ENCODE data around the gene ZNF782. TPM values are rescaled to one million over a fixed set of nuclear protein-coding genes. Genes with fewer than 3 reads are reported as not detected.
A peak's percentile ranks its signal among the peaks of the same experiment; 100 is the strongest.
"Not testable (repeated sequence)": the region's sequence is repeated elsewhere in the genome, so short reads cannot be mapped to it uniquely, and the experiment has no call there.

Gene ZNF782
- total RNA-seq (2022) (8.1 and 10.3 TPM in 2 replicates), Bru-seq, nascent RNA (percentile 82 among the genes with signal in this experiment), BruChase-seq, experiment 1, labeled RNA remaining after a 2-hour chase (percentile 85 among the genes with signal in this experiment), BruChase-seq, experiment 2, labeled RNA remaining after a 6-hour chase (percentile 68 among the genes with signal in this experiment)
- long read RNA-seq, partial matches to known transcripts: 1 of 5 reads
- long read RNA-seq, other reads (novel, unspliced or antisense): 3 of 5 reads

- Mint-ChIP-seq H3K9me3 (ENCODE audit: unreplicated experiment) (peaks cover under 1% of the 10 kb centered on the region), H3K4me1 (ENCODE audit: low read depth, unreplicated experiment) (peaks cover 34% of the 10 kb centered on the region), H3K4me3 (ENCODE audit: unreplicated experiment) (peak within 1 kb of the TSS; percentile 98), H3K27ac (ENCODE audit: unreplicated experiment) (peak within 1 kb of the TSS; percentile 98), H3K36me3 (ENCODE audit: insufficient read depth, unreplicated experiment) (peaks cover 18% of the 10 kb centered on the region), H3K27me3 (ENCODE audit: insufficient read depth, unreplicated experiment) (no peaks in the 10 kb centered on the region)
- Histone ChIP-seq H3K36me3 (ENCODE audit: control insufficient read depth, insufficient read depth, low read length) (no peaks in the 10 kb centered on the region), H3K4me1 (peaks cover 34% of the 10 kb centered on the region), H3K4me3 (ENCODE audit: low read depth, low read length) (peak within 1 kb of the TSS; percentile 72), H3K27me3 (replicated peaks; ENCODE audit: control insufficient read depth, insufficient read depth, low read length) (no peaks in the 10 kb centered on the region), H3K9me3 (peaks cover 6% of the 10 kb centered on the region; the same call in 1 of the 2 replicates)
- TF ChIP-seq CTCF (IDR thresholded peaks at IDR 0.05; ENCODE audit: insufficient read depth in 1 of 2, low read depth in 1 of 2, low read length in 1 of 2, severe bottlenecking in 1 of 2, unreplicated experiment in 1 of 2): no peak
- CTCF ChIA-PET: interaction anchor here (0.6 to 1.0 kb wide), 2 partner anchors 21 to 648 kb away, joined by 9 to 11 read pairs; partner anchors contain the start of gene TMOD1
- TSS peak; percentile 40 for BruUV-seq (replicated peaks)
- peak; percentile 93 to 95 for DNase-seq
- POLR2A ChIA-PET: interaction anchor here (0.7 kb wide), 1 partner anchor 779 kb away, joined by 6 read pairs; the partner anchor contains the start of genes NCBP1 and TSTD2
- intact Hi-C loops (cut with micrococcal nuclease; ENCODE audit: unreplicated experiment): loop anchor here (10.0 kb wide), 1 partner anchor 409 kb away; no protein-coding TSS in a partner anchor
These were observed at the start of gene ZNF782 for GRCh38 chr9:96853781-96854650. Gene ZNF782, minus strand, starts transcription at chr9:96854514. Its CDS starts 2,553 bp downstream, at chr9:96851961.

- H3K27ac Mint-ChIP-seq (ENCODE audit: unreplicated experiment); H3K4me3 Mint-ChIP-seq (ENCODE audit: unreplicated experiment); H3K36me3 Mint-ChIP-seq (ENCODE audit: insufficient read depth, unreplicated experiment); H3K4me3 ChIP-seq (ENCODE audit: low read depth, low read length); H3K9me3 Mint-ChIP-seq (ENCODE audit: unreplicated experiment); CTCF ChIA-PET; H3K4me1 ChIP-seq; H3K27me3 ChIP-seq (replicated peaks; ENCODE audit: control insufficient read depth, insufficient read depth, low read length); BruUV-seq (replicated peaks); POLR2A ChIA-PET; intact Hi-C loops (cut with micrococcal nuclease; ENCODE audit: unreplicated experiment); H3K4me1 Mint-ChIP-seq (ENCODE audit: low read depth, unreplicated experiment); H3K36me3 ChIP-seq (ENCODE audit: control insufficient read depth, insufficient read depth, low read length); H3K9me3 ChIP-seq; DNase-seq; H3K27me3 Mint-ChIP-seq (ENCODE audit: insufficient read depth, unreplicated experiment): not testable (repeated sequence)
These were observed 45.7 kb upstream of the ZNF782 start for GRCh38 chr9:96900010-96900409.

GRCh38 chr9:96892131-96892530, 37.8 kb upstream of the ZNF782 start:
- no TSS peak for BruUV-seq (replicated peaks)
- POLR2A ChIA-PET: no interaction called here
- Mint-ChIP-seq H3K4me1 (ENCODE audit: low read depth, unreplicated experiment) (no peaks in the 10 kb centered on the region), H3K4me3 (ENCODE audit: unreplicated experiment) (no peak overlapping the region), H3K27me3 (ENCODE audit: insufficient read depth, unreplicated experiment) (no peaks in the 10 kb centered on the region), H3K27ac (ENCODE audit: unreplicated experiment) (no peak overlapping the region), H3K9me3 (ENCODE audit: unreplicated experiment) (no peaks in the 10 kb centered on the region), H3K36me3 (ENCODE audit: insufficient read depth, unreplicated experiment) (no peaks in the 10 kb centered on the region)
- H3K4me1 ChIP-seq: no peaks in the 10 kb centered on the region
- DNase-seq: no peak
- CTCF ChIA-PET: no interaction called here
- H3K27me3 ChIP-seq (replicated peaks; ENCODE audit: control insufficient read depth, insufficient read depth, low read length): no peaks in the 10 kb centered on the region
- intact Hi-C loops (cut with micrococcal nuclease; ENCODE audit: unreplicated experiment): no loop called here
- no peak overlapping the region for H3K4me3 ChIP-seq (ENCODE audit: low read depth, low read length)
- TF ChIP-seq CTCF (IDR thresholded peaks at IDR 0.05; ENCODE audit: insufficient read depth in 1 of 2, low read depth in 1 of 2, low read length in 1 of 2, severe bottlenecking in 1 of 2, unreplicated experiment in 1 of 2): no peak
- no peaks in the 10 kb centered on the region for H3K9me3 ChIP-seq
- no peaks in the 10 kb centered on the region for H3K36me3 ChIP-seq (ENCODE audit: control insufficient read depth, insufficient read depth, low read length)

Data from Caco-2 (cell line).